ENCODE results near the gene LRIG1. TPM values are rescaled to one million over a fixed set of nuclear protein-coding genes. Genes with fewer than 3 reads are reported as not detected.

The LRIG1 gene
- total and polyA plus RNA-seq, 10 of the 15 experiments (the other 5 are each of a cell fraction or from before 2014, with no cell fraction given): 0.84 to 16.4 (median 8.1) TPM

GRCh38 chr3:66480666-66481065 lies 20.2 kb downstream of the LRIG1 start (continued):
- TF ChIP-seq NFYB (IDR thresholded peaks at IDR 0.05; ENCODE audit: insufficient read depth, low read depth, low read length) (no peak), MEF2A (IDR thresholded peaks at IDR 0.05; ENCODE audit: insufficient read depth, low read depth, low read length) (peak; percentile 85), CREB1 (IDR thresholded peaks at IDR 0.05; ENCODE audit: low read depth) (0 out of 2 replicates have a peak, but pooled peaks have one; percentile 9), YBX1 (IDR thresholded peaks at IDR 0.05) (no peak), ZZZ3 (IDR thresholded peaks at IDR 0.05; ENCODE audit: control insufficient read depth, insufficient read length, low read depth) (no peak), REST (IDR thresholded peaks at IDR 0.05; ENCODE audit: low read depth, low read length) (no peak), RELB (IDR thresholded peaks at IDR 0.05; ENCODE audit: low read depth) (peak; percentile 90), SIX5 (IDR thresholded peaks at IDR 0.05; ENCODE audit: low read depth, low read length, severe bottlenecking) (no peak), HSF1 (IDR thresholded peaks at IDR 0.05; ENCODE audit: low read depth, low read length) (no peak), LARP7 (IDR thresholded peaks at IDR 0.05) (no peak), PBX3 (IDR thresholded peaks at IDR 0.05; ENCODE audit: insufficient replicate concordance, low read depth, low read length) (no peak), POLR2AphosphoS5 (IDR thresholded peaks at IDR 0.05; ENCODE audit: low read length) (no peak), ESRRA (IDR thresholded peaks at IDR 0.05; ENCODE audit: low read length) (no peak), CHD4 (IDR thresholded peaks at IDR 0.05) (no peak), MTA2 (IDR thresholded peaks at IDR 0.05; ENCODE audit: low read depth) (no peak), ATF3 (IDR thresholded peaks at IDR 0.05; ENCODE audit: borderline replicate concordance, extremely low read depth, low read depth, low read length) (no peak), SP1 (IDR thresholded peaks at IDR 0.05; ENCODE audit: low read depth, low read length) (no peak), ATF7 (IDR thresholded peaks at IDR 0.05; ENCODE audit: low read depth) (0 out of 2 replicates have a peak, but pooled peaks have one; percentile 35), ZNF217 (IDR thresholded peaks at IDR 0.05) (peak; percentile 31; the same call in 1 of the 2 replicates), BCL11A (IDR thresholded peaks at IDR 0.05; ENCODE audit: low read depth, low read length) (peak; percentile 38; the same call in 1 of the 2 replicates), RELA (IDR thresholded peaks at IDR 0.05; ENCODE audit: borderline replicate concordance, partially characterized antibody) (peak; percentile 69), BCL3 (IDR thresholded peaks at IDR 0.05; ENCODE audit: borderline replicate concordance, insufficient read depth, low read depth, low read length, poor library complexity, severe bottlenecking) (no peak)
